VCaP (cell line): ENCODE results near the gene PAX4.

Experiments
- H3K27ac ChIP-seq: fragments of 450-650 bp; 2 replicates; pipeline ENCODE4 v1.5.1; 2017
- TF ChIP-seq, protein P1 (sequence below): fragments of 450-650 bp; conservative IDR thresholded peaks from 2 replicates; pipeline ENCODE4 v1.5.1; 2017; ENCODE audit warnings: mild to moderate bottlenecking, moderate library complexity

Gene PAX4

DNA sequence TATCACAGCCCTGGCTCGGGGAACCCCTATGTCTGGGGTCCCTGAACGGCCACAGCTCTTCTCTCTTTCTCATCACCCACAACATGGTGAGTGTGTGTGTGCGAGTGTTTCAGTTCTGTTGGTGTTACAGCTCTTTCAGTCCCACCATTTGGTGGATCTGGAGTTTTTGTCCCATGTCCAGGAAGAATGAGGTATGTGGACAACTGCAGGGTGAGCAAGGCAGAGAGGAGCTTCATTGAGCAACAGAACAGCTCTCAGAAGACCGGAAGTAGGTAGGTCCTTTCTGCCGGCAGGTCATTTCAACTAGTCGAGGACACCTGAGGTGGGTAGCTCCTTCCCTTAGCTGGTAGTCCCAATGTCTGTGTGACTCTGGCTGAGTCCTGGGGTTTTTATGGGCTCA is 9.5 kb downstream of the PAX4 start:
- TF ChIP-seq, protein P1, sequence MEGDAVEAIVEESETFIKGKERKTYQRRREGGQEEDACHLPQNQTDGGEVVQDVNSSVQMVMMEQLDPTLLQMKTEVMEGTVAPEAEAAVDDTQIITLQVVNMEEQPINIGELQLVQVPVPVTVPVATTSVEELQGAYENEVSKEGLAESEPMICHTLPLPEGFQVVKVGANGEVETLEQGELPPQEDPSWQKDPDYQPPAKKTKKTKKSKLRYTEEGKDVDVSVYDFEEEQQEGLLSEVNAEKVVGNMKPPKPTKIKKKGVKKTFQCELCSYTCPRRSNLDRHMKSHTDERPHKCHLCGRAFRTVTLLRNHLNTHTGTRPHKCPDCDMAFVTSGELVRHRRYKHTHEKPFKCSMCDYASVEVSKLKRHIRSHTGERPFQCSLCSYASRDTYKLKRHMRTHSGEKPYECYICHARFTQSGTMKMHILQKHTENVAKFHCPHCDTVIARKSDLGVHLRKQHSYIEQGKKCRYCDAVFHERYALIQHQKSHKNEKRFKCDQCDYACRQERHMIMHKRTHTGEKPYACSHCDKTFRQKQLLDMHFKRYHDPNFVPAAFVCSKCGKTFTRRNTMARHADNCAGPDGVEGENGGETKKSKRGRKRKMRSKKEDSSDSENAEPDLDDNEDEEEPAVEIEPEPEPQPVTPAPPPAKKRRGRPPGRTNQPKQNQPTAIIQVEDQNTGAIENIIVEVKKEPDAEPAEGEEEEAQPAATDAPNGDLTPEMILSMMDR: no peak
- H3K27ac ChIP-seq: no peak overlapping the region

DNA sequence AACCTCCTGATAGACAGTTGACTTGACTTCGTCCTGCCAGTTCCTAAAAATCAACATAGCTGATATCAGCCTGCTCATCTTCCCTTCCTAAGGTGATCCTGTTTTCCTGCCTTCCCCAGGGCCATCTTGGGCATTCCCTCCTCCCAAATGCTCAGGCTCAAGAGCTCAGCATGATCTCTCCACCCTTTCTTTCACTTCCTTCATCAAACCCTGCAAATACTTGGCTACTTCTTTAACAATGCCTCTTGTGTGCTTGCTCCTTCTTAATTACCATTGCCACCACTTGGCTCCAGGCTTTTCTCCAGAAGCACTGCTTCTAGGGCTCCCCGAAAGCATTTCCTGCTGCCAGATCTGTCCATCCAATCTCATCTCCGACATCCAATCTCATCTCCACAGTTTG is 17.1 kb downstream of the PAX4 start:
- no peak overlapping the region for H3K27ac ChIP-seq
- TF ChIP-seq, protein P1: no peak

DNA sequence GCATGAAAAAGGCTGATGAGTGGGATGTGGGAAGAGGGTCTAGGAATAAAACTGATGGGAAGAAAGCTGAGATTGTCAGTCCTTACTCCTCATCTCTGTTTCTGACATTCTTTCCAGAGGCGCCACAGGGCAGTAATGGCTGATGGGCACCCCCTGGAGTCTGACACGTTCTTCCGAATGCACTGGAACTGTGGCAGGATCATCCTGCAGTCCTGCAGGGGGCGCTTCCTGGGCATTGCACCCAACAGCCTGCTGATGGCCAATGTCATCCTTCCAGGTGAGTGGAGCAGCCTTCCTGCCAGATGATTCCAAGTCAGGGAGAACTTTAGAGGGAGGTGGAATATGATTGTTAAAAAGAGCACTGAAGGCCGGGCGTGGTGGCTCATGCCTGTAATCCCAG is 19.6 kb downstream of the PAX4 start:
- TF ChIP-seq, protein P1: no peak

DNA sequence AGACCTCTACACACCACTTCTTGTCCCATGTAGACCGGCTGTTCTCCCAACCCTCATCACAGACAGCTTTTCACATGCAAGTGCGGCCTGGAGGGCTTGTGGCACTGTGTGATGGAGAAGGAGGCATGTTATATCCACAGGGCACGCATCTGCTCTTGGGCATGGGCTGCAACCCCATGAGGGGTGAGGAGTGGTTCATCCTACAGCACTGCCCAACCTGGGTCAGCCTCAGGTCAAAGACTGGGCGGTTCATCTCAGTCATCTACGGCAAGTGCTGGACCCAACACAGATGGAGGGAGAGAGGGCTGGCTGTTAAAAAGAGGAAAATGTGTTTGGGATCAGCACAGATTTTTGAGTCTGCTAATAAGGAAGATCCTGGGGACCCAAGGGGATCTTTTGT is 22.2 kb downstream of the PAX4 start:
- TF ChIP-seq, protein P1: no peak
- H3K27ac ChIP-seq: no peak overlapping the region

More for the DNA sequence above, 19.6 kb downstream of the PAX4 start:
- H3K27ac ChIP-seq: no peak overlapping the region

DNA sequence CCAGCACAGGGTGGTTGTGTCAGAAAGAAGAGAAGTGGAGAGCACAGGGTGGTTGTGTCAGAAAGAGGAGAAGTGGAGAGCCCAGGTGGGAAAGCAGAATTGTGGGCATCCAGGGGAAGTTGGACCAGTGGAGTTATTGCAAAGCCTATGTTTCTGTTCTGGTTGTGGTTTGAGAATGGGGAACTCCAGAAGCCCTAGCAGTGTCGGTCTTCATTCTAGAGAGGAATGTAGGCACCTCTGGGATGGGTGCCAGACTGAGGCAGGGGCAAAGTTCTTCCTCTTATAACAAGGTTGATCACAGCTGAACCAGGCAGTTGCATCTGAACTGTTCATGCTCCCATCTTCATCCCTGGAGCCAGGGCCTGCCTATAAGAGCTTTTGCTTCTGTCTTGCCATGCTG is 23.5 kb downstream of the PAX4 start:
- TF ChIP-seq, protein P1: no peak
- H3K27ac ChIP-seq: no peak overlapping the region

DNA sequence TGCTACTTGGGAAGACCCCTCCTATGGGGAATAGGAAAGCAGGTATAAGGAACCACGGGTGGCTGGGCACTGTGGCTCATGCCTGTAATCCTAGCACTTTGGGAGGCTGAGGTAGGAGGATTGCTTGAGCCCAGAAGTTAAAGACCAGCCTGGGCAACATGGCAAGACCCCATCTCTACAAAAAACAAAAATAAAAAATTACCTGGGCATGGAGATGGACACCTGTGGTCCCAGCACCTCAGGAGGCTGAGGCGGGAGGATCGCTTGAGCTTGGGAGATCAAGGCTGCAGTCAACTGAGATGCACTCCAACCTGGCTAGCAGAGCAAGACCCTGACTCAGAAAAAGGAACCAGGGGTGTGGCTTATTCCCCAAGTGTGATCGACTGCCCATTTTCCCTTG is 25.4 kb downstream of the PAX4 start:
- no peak overlapping the region for H3K27ac ChIP-seq
- TF ChIP-seq, protein P1: no peak

DNA sequence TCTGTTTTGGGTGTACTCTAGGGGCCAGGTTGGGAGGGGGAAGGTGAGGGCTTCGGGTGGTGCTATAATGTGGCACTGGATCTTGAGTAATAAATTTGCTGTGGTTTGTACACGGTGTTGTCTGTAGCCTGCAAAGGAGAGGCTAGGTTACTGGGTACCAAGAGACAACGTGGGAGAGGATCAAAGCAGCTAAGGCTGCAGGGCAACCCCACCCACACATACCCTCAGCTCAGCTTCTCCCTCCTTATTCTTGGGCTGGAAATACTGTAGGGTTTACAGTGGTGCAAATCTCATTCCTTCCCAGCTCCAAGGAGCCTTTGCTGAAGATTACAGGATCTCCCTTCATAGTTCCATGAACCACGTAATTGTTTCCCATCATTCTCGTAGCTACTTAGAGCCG is 26.4 kb downstream of the PAX4 start:
- no peak overlapping the region for H3K27ac ChIP-seq
- TF ChIP-seq, protein P1: no peak

DNA sequence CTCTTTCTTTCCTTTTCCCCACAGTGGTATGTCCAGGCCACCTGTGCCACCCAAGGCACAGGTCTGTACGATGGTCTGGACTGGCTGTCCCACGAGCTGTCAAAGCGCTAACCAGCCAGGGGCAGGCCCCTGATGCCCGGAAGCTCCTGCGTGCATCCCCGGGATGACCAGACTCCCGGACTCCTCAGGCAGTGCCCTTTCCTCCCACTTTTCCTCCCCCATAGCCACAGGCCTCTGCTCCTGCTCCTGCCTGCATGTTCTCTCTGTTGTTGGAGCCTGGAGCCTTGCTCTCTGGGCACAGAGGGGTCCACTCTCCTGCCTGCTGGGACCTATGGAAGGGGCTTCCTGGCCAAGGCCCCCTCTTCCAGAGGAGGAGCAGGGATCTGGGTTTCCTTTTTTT is 26.8 kb downstream of the PAX4 start:
- no peak overlapping the region for H3K27ac ChIP-seq
- TF ChIP-seq, protein P1: no peak
